NCI-H2196 treated with DMSO at 0.1 percent for 48 hours (cell line): ENCODE data around the gene RS1.

Experiments used
- DNase-seq: peaks from one replicate; lab custom pipeline; 2025; ENCODE audit not compliant: unreplicated experiment; lab: John Stamatoyannopoulos, UW

RS1 gene

DNA sequence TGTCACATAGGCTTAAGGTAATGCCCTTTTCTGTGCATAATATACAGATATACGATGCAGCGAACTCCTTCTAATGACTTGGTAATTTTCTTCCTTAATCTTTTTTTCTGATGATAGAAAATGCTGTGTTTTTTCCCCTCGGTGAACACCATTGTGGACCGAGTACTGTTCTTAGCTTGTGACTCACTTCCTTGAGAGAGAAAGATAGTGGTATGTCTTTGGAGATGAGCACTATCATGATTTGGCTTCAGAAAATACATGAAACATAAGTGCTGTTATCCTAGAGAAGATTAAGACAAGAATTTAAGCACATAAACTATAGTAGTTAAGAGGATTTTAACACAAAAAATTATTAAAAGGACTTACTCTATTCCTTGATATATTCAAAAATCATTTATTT is 63.9 kb downstream of the RS1 start:
- no peak for DNase-seq

DNA sequence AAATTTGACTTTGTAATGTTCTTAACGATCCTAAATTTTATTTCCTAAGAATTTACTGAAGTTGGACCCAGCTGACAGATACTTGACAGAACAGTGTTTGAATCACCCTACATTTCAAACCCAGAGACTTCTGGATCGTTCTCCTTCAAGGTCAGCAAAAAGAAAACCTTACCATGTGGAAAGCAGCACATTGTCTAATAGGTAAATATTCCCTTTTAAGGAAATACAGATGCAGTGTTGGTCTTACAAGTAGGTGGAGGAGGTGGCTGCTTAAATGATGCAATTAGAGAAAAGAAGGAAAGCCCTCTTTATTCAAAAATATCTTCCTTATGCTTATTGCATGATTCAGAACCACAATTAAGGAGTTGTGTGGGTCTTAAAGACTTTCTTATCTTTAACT is 73.5 kb downstream of the RS1 start:
- no peak for DNase-seq

DNA sequence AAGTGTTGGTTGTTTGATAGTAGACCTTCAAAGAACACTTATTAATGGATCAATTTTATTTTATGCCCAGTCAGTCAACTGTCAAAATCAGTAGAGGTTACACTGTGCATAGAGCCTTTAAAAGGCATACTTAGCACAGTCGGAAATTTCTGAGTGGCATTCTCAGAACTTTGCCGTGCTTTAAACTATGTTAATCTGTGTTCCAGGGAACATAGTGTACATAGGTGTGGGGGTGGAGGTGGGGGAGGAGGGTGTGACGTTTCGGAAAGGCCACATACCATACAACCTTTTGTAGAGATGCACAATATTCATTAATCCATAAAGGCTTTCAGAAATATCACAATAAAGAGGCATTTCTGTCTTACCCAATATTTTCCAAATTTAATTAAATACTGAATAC is 75.8 kb downstream of the RS1 start:
- no peak for DNase-seq

DNA sequence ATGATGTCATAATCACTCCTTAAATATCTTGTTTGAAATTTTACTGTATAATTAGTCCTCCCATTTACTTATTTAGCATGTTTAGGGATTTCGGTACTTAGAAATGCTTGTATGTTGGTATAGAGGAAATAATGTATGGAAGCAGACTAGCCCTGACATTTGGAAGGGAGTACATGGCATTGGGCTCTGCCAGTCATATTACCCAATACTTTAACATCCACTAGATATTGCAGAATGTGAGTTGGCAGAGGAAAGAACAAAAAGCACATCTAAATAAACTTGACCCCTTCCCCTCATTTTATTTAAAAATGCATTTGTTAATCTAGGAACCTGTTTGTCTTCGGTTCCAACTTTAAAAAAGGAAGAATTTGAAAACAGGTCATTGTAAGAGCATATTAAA is 77.8 kb downstream of the RS1 start:
- DNase-seq: no peak

DNA sequence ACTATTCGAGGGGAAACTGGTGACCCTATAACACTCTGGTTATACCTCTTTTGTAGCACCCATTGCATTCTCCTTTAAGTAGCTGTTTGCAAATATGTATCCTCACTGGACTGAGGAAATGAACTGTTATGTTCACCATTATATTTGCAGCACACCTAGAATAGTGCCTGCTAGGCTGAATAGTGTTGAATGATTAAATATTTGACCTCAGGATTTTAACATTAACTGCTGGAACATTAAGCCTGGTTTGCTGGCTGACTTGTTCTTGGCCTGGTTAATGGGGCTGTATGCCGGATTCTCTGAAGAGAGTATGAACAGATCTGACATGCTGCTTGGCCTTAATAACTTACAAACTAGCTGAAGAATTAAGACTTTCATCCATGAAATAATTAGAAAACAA is 80.1 kb downstream of the RS1 start:
- no peak for DNase-seq
